ENCODE data around the gene CH25H.
"Not testable (repeated sequence)": the region's sequence is repeated elsewhere in the genome, so short reads cannot be mapped to it uniquely, and the experiment has no call there.

CH25H gene

GRCh38 chr10:89191301-89191700, 15.8 kb downstream of the CH25H start:
- not testable (repeated sequence) for H3K9me3 ChIP-seq (ENCODE audit: control insufficient read depth, low read length); H3K36me3 ChIP-seq (ENCODE audit: control insufficient read depth, insufficient read depth, low read length); H3K27ac ChIP-seq (ENCODE audit: low read depth, low read length, severe bottlenecking); H3K4me3 ChIP-seq (ENCODE audit: extremely low read depth, insufficient read depth, low read length, poor library complexity, severe bottlenecking); H3K4me1 ChIP-seq (ENCODE audit: control insufficient read depth, insufficient read depth, low read length, poor library complexity, severe bottlenecking)
- WGBS, 2 experiments (ENCODE audit: insufficient coverage in 2 of 2), result 92 to 100% methylated on average over 1 to 3 of the region's 3 CpGs

GRCh38 chr10:89189211-89189734, 17.8 kb downstream of the CH25H start:
- Histone ChIP-seq H3K9me3 (ENCODE audit: control insufficient read depth, low read length) (no peaks in the 10 kb centered on the region), H3K4me3 (ENCODE audit: extremely low read depth, insufficient read depth, low read length, poor library complexity, severe bottlenecking) (no peak overlapping the region), H3K27ac (ENCODE audit: low read depth, low read length, severe bottlenecking) (no peak overlapping the region), H3K36me3 (ENCODE audit: control insufficient read depth, insufficient read depth, low read length) (no peaks in the 10 kb centered on the region), H3K4me1 (ENCODE audit: control insufficient read depth, insufficient read depth, low read length, poor library complexity, severe bottlenecking) (no peaks in the 10 kb centered on the region)
- WGBS, 2 experiments (ENCODE audit: insufficient coverage in 2 of 2), result no CpG with 5 or more reads among the region's 2 CpGs

- Histone ChIP-seq H3K36me3 (ENCODE audit: control insufficient read depth, insufficient read depth, low read length) (no peaks in the 10 kb centered on the region), H3K4me3 (ENCODE audit: extremely low read depth, insufficient read depth, low read length, poor library complexity, severe bottlenecking) (no peak overlapping the region), H3K9me3 (ENCODE audit: control insufficient read depth, low read length) (no peaks in the 10 kb centered on the region), H3K4me1 (ENCODE audit: control insufficient read depth, insufficient read depth, low read length, poor library complexity, severe bottlenecking) (no peaks in the 10 kb centered on the region), H3K27ac (ENCODE audit: low read depth, low read length, severe bottlenecking) (no peak overlapping the region)
Measured at GRCh38 chr10:89185658-89186057, 21.5 kb downstream of the CH25H start.

GRCh38 chr10:89184638-89185037, 22.5 kb downstream of the CH25H start:
- no peaks in the 10 kb centered on the region for H3K36me3 ChIP-seq (ENCODE audit: control insufficient read depth, insufficient read depth, low read length)
- H3K27ac ChIP-seq (ENCODE audit: low read depth, low read length, severe bottlenecking), result no peak overlapping the region
- no peak overlapping the region for H3K4me3 ChIP-seq (ENCODE audit: extremely low read depth, insufficient read depth, low read length, poor library complexity, severe bottlenecking)
- WGBS, 2 experiments (ENCODE audit: insufficient coverage in 2 of 2), result 83% methylated on average over 1 of the region's 3 CpGs; no CpG with 5 or more reads in 1 of the 2 experiments
- no peaks in the 10 kb centered on the region for H3K4me1 ChIP-seq (ENCODE audit: control insufficient read depth, insufficient read depth, low read length, poor library complexity, severe bottlenecking)
- no peaks in the 10 kb centered on the region for H3K9me3 ChIP-seq (ENCODE audit: control insufficient read depth, low read length)

GRCh38 chr10:89183571-89183970, 23.5 kb downstream of the CH25H start:
- no peaks in the 10 kb centered on the region for H3K9me3 ChIP-seq (ENCODE audit: control insufficient read depth, low read length)
- H3K27ac ChIP-seq (ENCODE audit: low read depth, low read length, severe bottlenecking), result no peak overlapping the region
- no peaks in the 10 kb centered on the region for H3K36me3 ChIP-seq (ENCODE audit: control insufficient read depth, insufficient read depth, low read length)
- no peaks in the 10 kb centered on the region for H3K4me1 ChIP-seq (ENCODE audit: control insufficient read depth, insufficient read depth, low read length, poor library complexity, severe bottlenecking)
- no peak overlapping the region for H3K4me3 ChIP-seq (ENCODE audit: extremely low read depth, insufficient read depth, low read length, poor library complexity, severe bottlenecking)

- H3K36me3 ChIP-seq (ENCODE audit: control insufficient read depth, insufficient read depth, low read length), result no peaks in the 10 kb centered on the region
Measured at GRCh38 chr10:89182894-89183293, 24.2 kb downstream of the CH25H start.

GRCh38 chr10:89175816-89176215, 31.3 kb downstream of the CH25H start:
- Histone ChIP-seq H3K27ac (ENCODE audit: low read depth, low read length, severe bottlenecking) (no peak overlapping the region), H3K4me3 (ENCODE audit: extremely low read depth, insufficient read depth, low read length, poor library complexity, severe bottlenecking) (no peak overlapping the region), H3K4me1 (ENCODE audit: control insufficient read depth, insufficient read depth, low read length, poor library complexity, severe bottlenecking) (no peaks in the 10 kb centered on the region), H3K9me3 (ENCODE audit: control insufficient read depth, low read length) (no peaks in the 10 kb centered on the region), H3K36me3 (ENCODE audit: control insufficient read depth, insufficient read depth, low read length) (no peaks in the 10 kb centered on the region)

More at GRCh38 chr10:89182894-89183293, 24.2 kb downstream of the CH25H start:
- H3K9me3 ChIP-seq (ENCODE audit: control insufficient read depth, low read length), result no peaks in the 10 kb centered on the region
- no peaks in the 10 kb centered on the region for H3K4me1 ChIP-seq (ENCODE audit: control insufficient read depth, insufficient read depth, low read length, poor library complexity, severe bottlenecking)
- H3K27ac ChIP-seq (ENCODE audit: low read depth, low read length, severe bottlenecking), result no peak overlapping the region
- 75 to 100% methylated on average over 1 of the region's 2 CpGs for WGBS, 2 experiments (ENCODE audit: insufficient coverage in 2 of 2)
- H3K4me3 ChIP-seq (ENCODE audit: extremely low read depth, insufficient read depth, low read length, poor library complexity, severe bottlenecking), result no peak overlapping the region

GRCh38 chr10:89173075-89173474, 34.0 kb downstream of the CH25H start:
- Histone ChIP-seq H3K4me3 (ENCODE audit: extremely low read depth, insufficient read depth, low read length, poor library complexity, severe bottlenecking) (no peak overlapping the region), H3K4me1 (ENCODE audit: control insufficient read depth, insufficient read depth, low read length, poor library complexity, severe bottlenecking) (no peaks in the 10 kb centered on the region), H3K9me3 (ENCODE audit: control insufficient read depth, low read length) (no peaks in the 10 kb centered on the region), H3K36me3 (ENCODE audit: control insufficient read depth, insufficient read depth, low read length) (no peaks in the 10 kb centered on the region), H3K27ac (ENCODE audit: low read depth, low read length, severe bottlenecking) (no peak overlapping the region)

GRCh38 chr10:89171996-89172395, 35.1 kb downstream of the CH25H start:
- H3K9me3 ChIP-seq (ENCODE audit: control insufficient read depth, low read length), result no peaks in the 10 kb centered on the region
- no peaks in the 10 kb centered on the region for H3K36me3 ChIP-seq (ENCODE audit: control insufficient read depth, insufficient read depth, low read length)
- no peak overlapping the region for H3K27ac ChIP-seq (ENCODE audit: low read depth, low read length, severe bottlenecking)
- no peaks in the 10 kb centered on the region for H3K4me1 ChIP-seq (ENCODE audit: control insufficient read depth, insufficient read depth, low read length, poor library complexity, severe bottlenecking)
- 83 to 100% methylated on average over 3 of the region's 4 CpGs for WGBS, 2 experiments (ENCODE audit: insufficient coverage in 2 of 2)
- no peak overlapping the region for H3K4me3 ChIP-seq (ENCODE audit: extremely low read depth, insufficient read depth, low read length, poor library complexity, severe bottlenecking)

GRCh38 chr10:89171263-89171872, 35.7 kb downstream of the CH25H start:
- Histone ChIP-seq H3K36me3 (ENCODE audit: control insufficient read depth, insufficient read depth, low read length) (no peaks in the 10 kb centered on the region), H3K9me3 (ENCODE audit: control insufficient read depth, low read length) (no peaks in the 10 kb centered on the region), H3K4me1 (ENCODE audit: control insufficient read depth, insufficient read depth, low read length, poor library complexity, severe bottlenecking) (no peaks in the 10 kb centered on the region), H3K27ac (ENCODE audit: low read depth, low read length, severe bottlenecking) (no peak overlapping the region), H3K4me3 (ENCODE audit: extremely low read depth, insufficient read depth, low read length, poor library complexity, severe bottlenecking) (no peak overlapping the region)
- 80% methylated on average over 1 of the region's 2 CpGs for WGBS, 2 experiments (ENCODE audit: insufficient coverage in 2 of 2)

GRCh38 chr10:89168354-89168900, 38.7 kb downstream of the CH25H start:
- H3K36me3 ChIP-seq (ENCODE audit: control insufficient read depth, insufficient read depth, low read length); H3K4me3 ChIP-seq (ENCODE audit: extremely low read depth, insufficient read depth, low read length, poor library complexity, severe bottlenecking); H3K9me3 ChIP-seq (ENCODE audit: control insufficient read depth, low read length); H3K4me1 ChIP-seq (ENCODE audit: control insufficient read depth, insufficient read depth, low read length, poor library complexity, severe bottlenecking); H3K27ac ChIP-seq (ENCODE audit: low read depth, low read length, severe bottlenecking): not testable (repeated sequence)
- WGBS, 2 experiments (ENCODE audit: insufficient coverage in 2 of 2), result 94 to 96% methylated on average over 6 to 7 of the region's 9 CpGs
